Measurements from ENCODE around the gene SETD6. TPM values are rescaled to one million over a fixed set of nuclear protein-coding genes. Genes with fewer than 3 reads are reported as not detected.
A peak's percentile ranks its signal among the peaks of the same experiment; 100 is the strongest.

SETD6 gene
- 54.0 and 61.3 TPM in 2 replicates for total RNA-seq (2014; rRNA removed; shearing (Covaris generic))
- 33.7 and 39.7 TPM in 2 replicates for polyA plus RNA-seq (2016; fragmentation: Nextera tagmentation; extraction: Ambion mirVana)
- long read RNA-seq, transcript SETD6-201 (8 exons, 1,553 nt): minor isoform, 6 of 24 reads
- long read RNA-seq, transcript SETD6-202 (9 exons, 2,042 nt): major isoform, 8 of 24 reads
- long read RNA-seq, partial matches to known transcripts: 1 of 24 reads
- long read RNA-seq, other reads (novel, unspliced or antisense): 9 of 24 reads

DNA sequence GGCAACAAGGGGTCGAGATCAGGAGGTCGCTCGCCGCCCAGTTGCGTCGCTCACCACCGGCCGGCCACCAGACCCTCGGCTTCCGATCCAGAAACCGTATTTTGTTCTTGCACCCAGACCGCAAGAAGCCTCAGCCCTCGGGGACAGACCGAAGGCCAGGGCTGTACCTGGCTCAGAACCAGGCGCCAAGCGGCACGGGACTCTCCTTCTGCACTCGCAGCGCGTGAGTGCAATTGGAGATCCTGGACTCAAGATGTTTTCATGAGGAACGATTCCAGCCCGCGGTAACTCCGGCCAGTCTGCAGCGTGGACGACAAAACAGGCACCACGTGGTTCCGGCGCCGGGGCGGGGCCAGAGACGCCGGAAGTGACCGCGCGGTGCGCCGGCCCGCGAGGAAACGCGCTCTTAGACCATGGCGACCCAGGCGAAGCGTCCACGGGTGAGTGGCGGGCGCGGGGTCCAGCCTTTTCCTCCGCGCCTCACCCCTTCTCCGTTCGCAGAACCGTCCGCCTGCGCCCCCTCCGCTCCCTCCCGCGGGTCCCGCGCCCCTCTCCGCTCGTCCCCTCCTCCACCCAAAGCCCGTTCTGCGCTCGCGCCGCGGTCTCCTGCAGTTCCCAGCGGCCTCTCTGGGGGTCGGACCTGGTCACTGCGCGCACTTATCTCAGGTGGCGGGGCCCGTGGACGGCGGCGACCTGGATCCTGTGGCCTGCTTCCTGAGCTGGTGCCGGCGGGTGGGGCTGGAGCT lies at the start of gene SETD6:
Gene SETD6 (plus strand): TSS at position 393 of the 746 bp plus-strand sequence. CDS start 21 bp downstream, at position 414.
- Histone ChIP-seq H3K27me3 (ENCODE audit: insufficient read depth) (no peaks in the 10 kb centered on the region), H3K4me2 (peak within 1 kb of the TSS; percentile 99), H3F3A (replicated peaks; ENCODE audit: low read depth) (peaks cover 34% of the 10 kb centered on the region), H3K9me2 (ENCODE audit: insufficient read depth) (no peaks in the 10 kb centered on the region), H3K4me3 (peak within 1 kb of the TSS; percentile 78), H3K27ac (ENCODE audit: low read depth) (peak within 1 kb of the TSS; percentile 87), H3K36me3 (ENCODE audit: insufficient read depth) (peaks cover 36% of the 10 kb centered on the region), H4K20me1 (replicated peaks; ENCODE audit: insufficient read depth) (peaks cover 26% of the 10 kb centered on the region), H3K4me1 (ENCODE audit: insufficient read depth) (peaks cover 18% of the 10 kb centered on the region), H2AFZ (peak within 1 kb of the TSS; percentile 76; the same call in 1 of the 2 replicates), H3K79me2 (replicated peaks; ENCODE audit: insufficient read depth) (peaks cover 40% of the 10 kb centered on the region)
- H3K36me3 Mint-ChIP-seq (ENCODE audit: low read depth): peaks cover 58% of the 10 kb centered on the region
- H3K4me3 Mint-ChIP-seq: peak within 1 kb of the TSS; percentile 95
- DNase-seq (ENCODE audit: low spot score): peak; percentile 94
- H3K27me3 Mint-ChIP-seq (ENCODE audit: insufficient read depth, low read depth, poor library complexity): peaks cover 33% of the 10 kb centered on the region
- TF ChIP-seq STAT1 (IDR thresholded peaks at IDR 0.05; ENCODE audit: unreplicated experiment) (no peak), EZH2phosphoT487 (IDR thresholded peaks at IDR 0.05; ENCODE audit: unreplicated experiment) (no peak), CREB1 (CRISPR knock-in tag; IDR thresholded peaks at IDR 0.05; ENCODE audit: low read depth) (peak; percentile 68), ZNF331 (CRISPR knock-in tag; IDR thresholded peaks at IDR 0.05; ENCODE audit: low read depth) (no peak), ZNF462 (CRISPR knock-in tag; IDR thresholded peaks at IDR 0.05) (no peak), NANOG (IDR thresholded peaks at IDR 0.05; ENCODE audit: borderline replicate concordance) (no peak), CTCF (conservative IDR thresholded peaks at IDR 0.05; ENCODE audit: low read depth in 2 of 2) (no peak), EZH2 (IDR thresholded peaks at IDR 0.05; ENCODE audit: low read depth, unreplicated experiment) (no peak), POLR2AphosphoS5 (IDR thresholded peaks at IDR 0.05; ENCODE audit: low read depth) (peak; percentile 80), ZNF114 (CRISPR knock-in tag; IDR thresholded peaks at IDR 0.05) (no peak), JUNB (IDR thresholded peaks at IDR 0.05; ENCODE audit: unreplicated experiment) (no peak)
- TF ChIP-seq, protein P1, sequence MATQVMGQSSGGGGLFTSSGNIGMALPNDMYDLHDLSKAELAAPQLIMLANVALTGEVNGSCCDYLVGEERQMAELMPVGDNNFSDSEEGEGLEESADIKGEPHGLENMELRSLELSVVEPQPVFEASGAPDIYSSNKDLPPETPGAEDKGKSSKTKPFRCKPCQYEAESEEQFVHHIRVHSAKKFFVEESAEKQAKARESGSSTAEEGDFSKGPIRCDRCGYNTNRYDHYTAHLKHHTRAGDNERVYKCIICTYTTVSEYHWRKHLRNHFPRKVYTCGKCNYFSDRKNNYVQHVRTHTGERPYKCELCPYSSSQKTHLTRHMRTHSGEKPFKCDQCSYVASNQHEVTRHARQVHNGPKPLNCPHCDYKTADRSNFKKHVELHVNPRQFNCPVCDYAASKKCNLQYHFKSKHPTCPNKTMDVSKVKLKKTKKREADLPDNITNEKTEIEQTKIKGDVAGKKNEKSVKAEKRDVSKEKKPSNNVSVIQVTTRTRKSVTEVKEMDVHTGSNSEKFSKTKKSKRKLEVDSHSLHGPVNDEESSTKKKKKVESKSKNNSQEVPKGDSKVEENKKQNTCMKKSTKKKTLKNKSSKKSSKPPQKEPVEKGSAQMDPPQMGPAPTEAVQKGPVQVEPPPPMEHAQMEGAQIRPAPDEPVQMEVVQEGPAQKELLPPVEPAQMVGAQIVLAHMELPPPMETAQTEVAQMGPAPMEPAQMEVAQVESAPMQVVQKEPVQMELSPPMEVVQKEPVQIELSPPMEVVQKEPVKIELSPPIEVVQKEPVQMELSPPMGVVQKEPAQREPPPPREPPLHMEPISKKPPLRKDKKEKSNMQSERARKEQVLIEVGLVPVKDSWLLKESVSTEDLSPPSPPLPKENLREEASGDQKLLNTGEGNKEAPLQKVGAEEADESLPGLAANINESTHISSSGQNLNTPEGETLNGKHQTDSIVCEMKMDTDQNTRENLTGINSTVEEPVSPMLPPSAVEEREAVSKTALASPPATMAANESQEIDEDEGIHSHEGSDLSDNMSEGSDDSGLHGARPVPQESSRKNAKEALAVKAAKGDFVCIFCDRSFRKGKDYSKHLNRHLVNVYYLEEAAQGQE (IDR thresholded peaks at IDR 0.05; ENCODE audit: unreplicated experiment): no peak
- TF ChIP-seq, protein P2, sequence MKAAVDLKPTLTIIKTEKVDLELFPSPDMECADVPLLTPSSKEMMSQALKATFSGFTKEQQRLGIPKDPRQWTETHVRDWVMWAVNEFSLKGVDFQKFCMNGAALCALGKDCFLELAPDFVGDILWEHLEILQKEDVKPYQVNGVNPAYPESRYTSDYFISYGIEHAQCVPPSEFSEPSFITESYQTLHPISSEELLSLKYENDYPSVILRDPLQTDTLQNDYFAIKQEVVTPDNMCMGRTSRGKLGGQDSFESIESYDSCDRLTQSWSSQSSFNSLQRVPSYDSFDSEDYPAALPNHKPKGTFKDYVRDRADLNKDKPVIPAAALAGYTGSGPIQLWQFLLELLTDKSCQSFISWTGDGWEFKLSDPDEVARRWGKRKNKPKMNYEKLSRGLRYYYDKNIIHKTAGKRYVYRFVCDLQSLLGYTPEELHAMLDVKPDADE (IDR thresholded peaks at IDR 0.05): peak; percentile 37; the same call in 1 of the 2 replicates
- peaks cover 29% of the 10 kb centered on the region for H3K4me1 Mint-ChIP-seq
- H3K9me3 Mint-ChIP-seq: no peaks in the 10 kb centered on the region
- peak; percentile 73 for ATAC-seq
- H3K27ac Mint-ChIP-seq: peak within 1 kb of the TSS; percentile 99

Data from GM23338 (cell line).